Large intestine (tissue), 3 donors: ENCODE results near the gene EDN3. TPM values are rescaled to one million over a fixed set of nuclear protein-coding genes. Genes with fewer than 3 reads are reported as not detected.
A peak's percentile ranks its signal among the peaks of the same experiment; 100 is the strongest.
"Not testable (repeated sequence)": the region's sequence is repeated elsewhere in the genome, so short reads cannot be mapped to it uniquely, and the experiment has no call there.

Experiments
- DNase-seq, 2 donors: peaks; one replicate each; pipeline versions ENCODE4 v3.0.0 to v3.0.0-alpha.2; 2013
- H3K27ac ChIP-seq: one replicate; pipeline ENCODE4 v1.5.1; 2013; ENCODE audit warnings: low read length
- H3K27me3 ChIP-seq: 2 replicates; pipeline ENCODE4 v1.6.1; 2013; ENCODE audit warnings: low read length; ENCODE audit not compliant: control insufficient read depth, insufficient read depth
- H3K36me3 ChIP-seq: 2 replicates; pipeline ENCODE4 v1.6.1; 2013; ENCODE audit warnings: low read length; ENCODE audit not compliant: control insufficient read depth, insufficient read depth
- H3K4me1 ChIP-seq: one replicate; pipeline ENCODE4 v1.6.1; 2013; ENCODE audit warnings: low read length; ENCODE audit not compliant: control insufficient read depth, insufficient read depth
- H3K4me3 ChIP-seq: one replicate; pipeline ENCODE4 v1.5.1; 2013; ENCODE audit warnings: low read length
- H3K9me3 ChIP-seq: one replicate; pipeline ENCODE4 v1.6.1; 2013; ENCODE audit warnings: mild to moderate bottlenecking, low read depth, low read length, moderate library complexity; ENCODE audit not compliant: control insufficient read depth
- WGBS: methylation state at CpG from one replicate; pipeline ENCODE4 v1.1.5; 2013; ENCODE audit warnings: low lambda C conversion rate; ENCODE audit not compliant: insufficient coverage; 5-methylcytosine and 5-hydroxymethylcytosine counted together
- polyA plus RNA-seq: library from polyadenylated mRNA; unstranded; fragments of 120-200 nt; gene quantifications from one replicate; pipeline ENCODE4 v1.2.1, GENCODE V29; 2013

EDN3 gene
- polyA plus RNA-seq, 1 donor = 17.7 TPM

DNA sequence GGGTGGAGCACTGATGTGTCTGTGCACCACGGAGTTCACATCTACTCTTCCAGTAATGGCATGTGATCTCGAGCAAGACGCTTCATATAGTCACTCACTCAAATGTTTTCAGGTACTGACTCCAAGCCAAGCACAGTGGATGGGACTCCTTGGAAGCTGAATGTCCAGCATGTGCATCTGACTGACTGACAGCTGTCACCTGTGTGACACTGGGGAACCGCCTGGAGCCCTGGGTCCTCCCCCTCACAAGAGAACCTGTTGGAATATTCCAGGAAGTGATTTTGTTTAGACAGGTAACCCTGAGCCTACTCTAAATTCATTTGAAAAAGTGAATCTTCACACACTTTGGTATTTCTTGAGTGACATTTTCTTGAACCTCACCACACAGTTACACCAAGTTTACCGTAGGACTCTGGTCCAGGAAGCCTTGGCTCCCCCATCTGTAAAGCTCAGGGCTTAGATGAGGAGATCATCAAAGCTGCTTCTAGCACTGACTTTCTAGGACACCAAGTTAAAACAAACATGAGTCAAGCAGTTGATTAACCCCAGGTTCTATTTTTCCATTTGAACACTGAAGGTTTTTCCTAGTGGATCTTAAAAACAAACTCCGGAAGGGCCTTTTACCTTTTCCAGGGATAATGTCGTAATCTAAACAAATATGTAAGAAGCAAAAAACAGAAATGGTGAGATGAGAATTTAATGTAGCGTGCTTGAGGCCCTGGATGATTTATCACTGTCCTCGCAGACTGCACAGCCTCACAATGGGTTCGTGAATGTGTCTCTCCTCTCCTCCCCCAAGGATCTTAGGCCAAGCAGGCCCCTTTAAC lies 50.1 kb downstream of the EDN3 start:
- Histone ChIP-seq H3K36me3 (no peaks in the 10 kb centered on the region), H3K9me3 (no peaks in the 10 kb centered on the region), H3K27me3 (peaks cover 3% of the 10 kb centered on the region), H3K4me3 (no peak overlapping the region), H3K27ac (no peak overlapping the region), H3K4me1 (no peaks in the 10 kb centered on the region)
- DNase-seq = no peak
- 60% methylated on average over 1 of the region's 10 CpGs for WGBS

DNA sequence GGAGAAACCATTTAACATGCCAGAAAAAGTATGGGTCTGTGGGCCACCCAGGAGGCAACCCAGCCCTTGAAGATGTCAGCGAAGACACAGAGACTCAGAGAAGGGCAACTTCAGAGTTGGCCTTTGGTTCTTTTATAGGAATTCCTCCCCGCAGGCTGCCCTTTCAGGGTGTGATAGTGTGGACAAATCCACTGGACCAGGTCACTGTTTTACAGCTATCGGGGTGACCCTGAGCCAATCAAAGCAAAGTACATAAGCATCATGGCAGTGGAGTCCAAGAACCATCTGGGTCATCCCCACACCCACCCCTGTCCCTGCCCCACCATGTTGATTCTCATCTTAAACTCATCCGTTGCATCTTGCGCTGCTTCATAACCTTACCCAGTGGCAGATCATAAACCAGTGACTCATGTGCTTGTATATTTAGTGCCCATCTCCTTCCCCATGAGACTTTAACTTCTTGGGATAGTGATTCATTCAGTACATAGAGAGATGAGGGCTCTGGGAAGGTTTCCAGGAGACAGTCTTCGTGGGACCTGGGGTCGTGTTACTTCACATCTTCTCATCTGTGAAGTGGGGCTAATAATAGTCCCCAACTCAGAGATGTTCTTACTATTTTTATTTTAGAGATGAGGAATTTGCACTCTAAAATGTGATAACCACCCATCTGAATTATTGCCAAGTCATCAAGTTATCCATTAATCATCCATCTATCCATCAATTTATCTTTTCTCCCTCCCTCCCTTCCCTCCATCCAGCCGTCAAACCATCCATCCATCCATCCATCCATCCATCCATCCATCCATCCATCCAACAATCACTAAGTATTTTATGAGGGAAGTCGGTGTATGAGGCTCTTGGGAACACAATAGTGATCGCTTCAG lies 51.0 kb downstream of the EDN3 start:
- DNase-seq = peak in 1 of 2 donors; percentile 17
- Histone ChIP-seq H3K4me1 (no peaks in the 10 kb centered on the region), H3K27ac (no peak overlapping the region), H3K9me3 (no peaks in the 10 kb centered on the region), H3K4me3 (no peak overlapping the region), H3K27me3 (peaks cover 2% of the 10 kb centered on the region), H3K36me3 (no peaks in the 10 kb centered on the region)
- no CpG with 5 or more reads among the region's 10 CpGs for WGBS

GRCh38 chr20:59352541-59352940 lies 52.1 kb downstream of the EDN3 start:
- no peak for DNase-seq
- no peak overlapping the region for H3K4me3 ChIP-seq
- H3K27ac ChIP-seq = no peak overlapping the region
- no peaks in the 10 kb centered on the region for H3K4me1 ChIP-seq
- no peaks in the 10 kb centered on the region for H3K36me3 ChIP-seq
- peaks cover 2% of the 10 kb centered on the region for H3K27me3 ChIP-seq
- no peaks in the 10 kb centered on the region for H3K9me3 ChIP-seq
- WGBS = no CpG with 5 or more reads among the region's 4 CpGs

DNA sequence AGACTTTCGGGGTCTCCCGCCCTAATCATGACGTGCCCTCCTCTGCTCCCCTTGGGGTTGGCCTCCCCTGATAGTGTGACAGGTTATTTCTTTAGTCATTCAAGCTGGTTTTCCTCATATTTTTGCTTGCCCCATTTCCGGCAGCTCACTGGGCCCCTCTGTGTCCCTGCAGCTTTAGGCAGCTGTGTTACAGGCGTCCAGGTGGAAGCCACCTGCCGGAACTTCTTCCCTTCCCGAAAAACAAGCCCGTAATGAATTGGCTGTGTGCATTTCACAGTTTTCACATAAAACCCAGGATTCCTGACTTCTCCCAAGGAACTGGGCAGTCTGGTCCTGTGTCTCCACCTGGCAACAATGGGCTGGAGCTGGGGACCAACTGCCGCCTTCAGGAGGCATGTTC lies 52.6 kb downstream of the EDN3 start:
- H3K4me3 ChIP-seq = no peak overlapping the region
- H3K27ac ChIP-seq = no peak overlapping the region
- H3K27me3 ChIP-seq = peaks cover 2% of the 10 kb centered on the region
- no peaks in the 10 kb centered on the region for H3K36me3 ChIP-seq
- no CpG with 5 or more reads among the region's 9 CpGs for WGBS
- no peaks in the 10 kb centered on the region for H3K9me3 ChIP-seq
- H3K4me1 ChIP-seq = no peaks in the 10 kb centered on the region
- DNase-seq = no peak

GRCh38 chr20:59354460-59354859 lies 54.0 kb downstream of the EDN3 start:
- no peak for DNase-seq
- Histone ChIP-seq H3K9me3 (no peaks in the 10 kb centered on the region), H3K27me3 (no peaks in the 10 kb centered on the region), H3K4me3 (no peak overlapping the region), H3K27ac (no peak overlapping the region), H3K36me3 (no peaks in the 10 kb centered on the region), H3K4me1 (peaks cover 5% of the 10 kb centered on the region)
- 100% methylated on average over 1 of the region's 6 CpGs for WGBS

DNA sequence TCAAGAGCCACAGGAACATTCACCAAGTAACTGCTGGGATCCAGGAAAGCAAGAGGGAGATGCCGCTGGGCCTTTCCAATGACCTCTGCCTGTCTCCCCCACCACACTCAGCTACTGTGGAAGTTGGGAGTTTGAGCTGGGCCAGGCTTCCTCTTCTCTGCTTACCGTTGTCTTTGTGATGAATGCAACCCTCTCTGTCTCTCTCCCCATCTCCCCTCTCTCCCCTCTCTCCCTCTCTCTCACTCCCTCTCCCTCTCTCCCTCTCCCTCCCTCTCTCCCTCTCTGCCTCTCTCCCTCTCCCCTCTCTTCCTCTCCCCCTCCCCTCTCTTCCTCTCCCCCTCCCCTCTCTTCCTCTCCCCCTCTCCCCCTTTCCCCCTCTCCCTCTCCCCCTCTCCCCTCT lies 54.8 kb downstream of the EDN3 start:
- H3K36me3 ChIP-seq = no peaks in the 10 kb centered on the region
- H3K27ac ChIP-seq = no peak overlapping the region
- DNase-seq = no peak
- no peak overlapping the region for H3K4me3 ChIP-seq
- no CpG with 5 or more reads among the region's 2 CpGs for WGBS
- no peaks in the 10 kb centered on the region for H3K27me3 ChIP-seq
- H3K9me3 ChIP-seq = no peaks in the 10 kb centered on the region
- H3K4me1 ChIP-seq = peaks cover 12% of the 10 kb centered on the region

GRCh38 chr20:59356662-59357165 lies 56.3 kb downstream of the EDN3 start:
- peaks cover 14% of the 10 kb centered on the region for H3K4me1 ChIP-seq
- no peak overlapping the region for H3K4me3 ChIP-seq
- H3K27ac ChIP-seq = no peak overlapping the region
- H3K27me3 ChIP-seq = no peaks in the 10 kb centered on the region
- WGBS = no CpG with 5 or more reads among the region's 4 CpGs
- H3K9me3 ChIP-seq = no peaks in the 10 kb centered on the region
- DNase-seq = no peak
- no peaks in the 10 kb centered on the region for H3K36me3 ChIP-seq

- H3K27me3 ChIP-seq, H3K27ac ChIP-seq, H3K4me3 ChIP-seq, H3K36me3 ChIP-seq, H3K9me3 ChIP-seq, DNase-seq: not testable (repeated sequence)
- peaks cover 14% of the 10 kb centered on the region for H3K4me1 ChIP-seq
- WGBS = no CpG with 5 or more reads among the region's 9 CpGs
Measured at GRCh38 chr20:59358793-59359192, 58.4 kb downstream of the EDN3 start.

DNA sequence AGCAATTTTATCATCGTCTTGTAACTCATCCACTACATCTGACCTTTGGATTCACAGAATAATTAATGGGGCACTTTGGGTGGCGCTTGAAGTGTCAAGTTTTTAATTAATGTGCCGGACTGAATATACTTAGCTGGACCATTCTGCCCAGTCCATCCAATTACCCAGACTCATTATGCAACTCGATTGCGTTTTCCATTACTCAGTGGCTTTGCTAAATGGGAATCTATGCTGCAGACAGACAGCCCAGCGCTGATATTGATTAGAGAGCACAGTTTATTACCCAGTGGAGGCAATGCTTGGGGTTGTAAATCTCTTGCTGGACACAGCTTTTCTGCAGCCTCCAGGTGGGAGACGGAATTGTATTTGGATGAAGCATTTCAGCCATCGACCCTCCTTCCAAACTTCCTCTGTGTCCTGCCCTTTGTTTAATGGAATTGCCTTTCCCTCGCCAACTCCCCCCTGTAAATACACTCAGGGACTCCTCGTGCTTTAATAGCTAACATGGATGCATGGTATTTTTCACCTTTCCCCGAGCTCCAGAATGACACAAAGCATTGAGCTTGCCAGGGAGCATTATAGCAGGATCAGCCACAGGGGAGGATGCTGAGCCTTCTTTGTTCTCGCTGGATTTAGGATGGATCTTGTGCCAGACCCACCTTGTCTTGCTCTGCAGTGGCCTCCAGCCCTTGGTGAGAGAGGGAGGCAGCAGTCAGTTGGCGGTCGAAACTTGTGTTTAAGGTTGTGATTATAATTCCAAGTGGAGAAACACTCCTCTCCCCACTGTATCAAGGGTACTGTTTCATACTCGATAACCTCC lies 59.7 kb downstream of the EDN3 start:
- no peaks in the 10 kb centered on the region for H3K36me3 ChIP-seq
- H3K27me3 ChIP-seq = no peaks in the 10 kb centered on the region
- H3K9me3 ChIP-seq = no peaks in the 10 kb centered on the region
- no peak overlapping the region for H3K4me3 ChIP-seq
- DNase-seq = peak; percentile 25 to 64
- no peak overlapping the region for H3K27ac ChIP-seq
- WGBS = no CpG with 5 or more reads among the region's 15 CpGs
- peaks cover 14% of the 10 kb centered on the region for H3K4me1 ChIP-seq

GRCh38 chr20:59360934-59361333 lies 60.5 kb downstream of the EDN3 start:
- Histone ChIP-seq H3K27ac (no peak overlapping the region), H3K9me3 (peaks cover 3% of the 10 kb centered on the region), H3K27me3 (no peaks in the 10 kb centered on the region), H3K4me3 (no peak overlapping the region), H3K36me3 (no peaks in the 10 kb centered on the region), H3K4me1 (peaks cover 14% of the 10 kb centered on the region)
- no peak for DNase-seq
- no CpG with 5 or more reads among the region's 4 CpGs for WGBS
